NCI-H345 (cell line): ENCODE data around the gene RHBDD3.
A peak's percentile ranks its signal among the peaks of the same experiment; 100 is the strongest.

Source experiments
- DNase-seq: peaks from one replicate; lab custom pipeline; 2025; lab: John Stamatoyannopoulos, UW

The RHBDD3 gene

GRCh38 chr22:29306175-29306834 lies 38.5 kb upstream of the RHBDD3 start, which contains the start of gene GAS2L1:
Gene GAS2L1 (plus strand): TSS chr22:29306650. CDS start chr22:29308106, 1,456 bp downstream.
- peak; percentile 64 for DNase-seq

GRCh38 chr22:29305836-29306174 lies 38.0 kb upstream of the RHBDD3 start:
- no peak for DNase-seq

- no peak for DNase-seq
Measured at GRCh38 chr22:29302681-29303465, 35.1 kb upstream of the RHBDD3 start.

- no peak for DNase-seq
Measured at GRCh38 chr22:29302402-29302680, 34.6 kb upstream of the RHBDD3 start.

GRCh38 chr22:29301716-29302401 lies 34.1 kb upstream of the RHBDD3 start:
- no peak for DNase-seq

- no peak for DNase-seq
Measured at GRCh38 chr22:29300807-29301601, 33.2 kb upstream of the RHBDD3 start.

- no peak for DNase-seq
Measured at GRCh38 chr22:29300467-29300806, 32.7 kb upstream of the RHBDD3 start.

- DNase-seq, result no peak
Measured at GRCh38 chr22:29299136-29299900, 31.5 kb upstream of the RHBDD3 start.

- DNase-seq, result no peak
Measured at GRCh38 chr22:29298641-29299040, 30.9 kb upstream of the RHBDD3 start.

- no peak for DNase-seq
Measured at GRCh38 chr22:29292379-29292778, 24.6 kb upstream of the RHBDD3 start.

- no peak for DNase-seq
Measured at GRCh38 chr22:29291215-29291614, 23.4 kb upstream of the RHBDD3 start.

GRCh38 chr22:29290061-29290460 lies 22.3 kb upstream of the RHBDD3 start:
- no peak for DNase-seq

GRCh38 chr22:29288837-29289236 lies 21.1 kb upstream of the RHBDD3 start:
- DNase-seq, result no peak

GRCh38 chr22:29284196-29284595 lies 16.4 kb upstream of the RHBDD3 start:
- DNase-seq, result no peak

GRCh38 chr22:29277927-29278326 lies 10.1 kb upstream of the RHBDD3 start:
- no peak for DNase-seq

GRCh38 chr22:29275819-29276565 lies 8.2 kb upstream of the RHBDD3 start:
- no peak for DNase-seq

- no peak for DNase-seq
Measured at GRCh38 chr22:29275167-29275566, 7.4 kb upstream of the RHBDD3 start.

- DNase-seq, result no peak
Measured at GRCh38 chr22:29272624-29273023, 4.8 kb upstream of the RHBDD3 start.

GRCh38 chr22:29270475-29271271 lies 2.9 kb upstream of the RHBDD3 start:
- DNase-seq, result no peak
